Endothelial cell of umbilical vein (primary cell): ENCODE measurements around the gene PDE7B. TPM values are rescaled to one million over a fixed set of nuclear protein-coding genes. Genes with fewer than 3 reads are reported as not detected.

Experiments
- BruUV-seq: library from RNA; stranded (reverse); fragments of 400-500 nt; replicated peaks from 2 replicates; lab custom pipeline; 2021; lab: Mats Ljungman, UMichigan
- CTCF ChIA-PET: fragments of 300-600, 350-600 bp; sonication (Branson Sonifier 250); formaldehyde crosslinking; loops from one replicate; lab custom pipeline; 2021; ENCODE audit warnings: antibody characterized with exemption, inconsistent platforms; lab: Charles Lee
- POLR2A ChIA-PET: fragments of 300-600, 350-600 bp; sonication (Branson Sonifier 250); formaldehyde crosslinking; loops from one replicate; lab custom pipeline; 2021; ENCODE audit warnings: antibody characterized with exemption, inconsistent platforms; lab: Charles Lee
- DNase-seq: peaks from one replicate; pipeline ENCODE4 v3.0.0-alpha.2; 2011; ENCODE audit warnings: low read depth, low spot score
- FAIRE-seq: peaks from 2 replicates; lab custom pipeline; 2011; peaks lifted over from hg19 to GRCh38; lab: Jason Lieb, UNC
- H2AFZ ChIP-seq: 2 replicates; pipeline ENCODE4 v1.6.0; 2012; ENCODE audit warnings: low read depth, low read length, control low read depth, inconsistent platforms
- H3K27ac ChIP-seq: 2 replicates; pipeline ENCODE4 v1.5.1; 2011; ENCODE audit warnings: low read depth, mild to moderate bottlenecking, control low read depth, low read length, moderate library complexity; ENCODE audit not compliant: insufficient read depth
- H3K27me3 ChIP-seq, 2 experiments: 2 replicates each; pipeline versions ENCODE4 v1.6.0 to v1.6.1; 2011; ENCODE audit warnings: low read length in 2 of 2, mixed read lengths in 1 of 2; ENCODE audit not compliant: control insufficient read depth in 2 of 2, insufficient read depth in 2 of 2
- H3K36me3 ChIP-seq, 2 experiments: 2 replicates in 1 of 2; 3 replicates in 1 of 2; pipeline ENCODE4 v1.5.1; 2011; ENCODE audit warnings: low read length in 2 of 2, mild to moderate bottlenecking in 1 of 2, moderate library complexity in 1 of 2; ENCODE audit not compliant: control insufficient read depth in 2 of 2, insufficient read depth in 2 of 2; ENCODE audit errors: extremely low read depth in 1 of 2
- H3K4me1 ChIP-seq: 3 replicates; pipeline ENCODE4 v1.5.1; 2011; ENCODE audit warnings: mild to moderate bottlenecking, low read length; ENCODE audit not compliant: control insufficient read depth, insufficient read depth; ENCODE audit errors: extremely low read depth
- H3K4me2 ChIP-seq: 2 replicates; pipeline ENCODE4 v1.6.1; 2011; ENCODE audit warnings: low read length, control low read depth, mixed read lengths; ENCODE audit not compliant: insufficient read depth
- H3K4me3 ChIP-seq, 3 experiments: fragments of 200-600 bp in 1 of 3; sonication (generic), shearing (Covaris generic) in 1 of 3; replicated peaks in 1 of 3; 2 replicates each; pipeline ENCODE4 v1.5.1; 2011 to 2016; ENCODE audit warnings: control low read depth in 3 of 3, low read length in 3 of 3, mild to moderate bottlenecking in 2 of 3, inconsistent platforms in 1 of 3, low read depth in 1 of 3, moderate library complexity in 1 of 3; ENCODE audit not compliant: insufficient read depth in 1 of 3
- H3K79me2 ChIP-seq: 2 replicates; pipeline ENCODE4 v1.6.0; 2012; ENCODE audit warnings: low read length, inconsistent platforms; ENCODE audit not compliant: control insufficient read depth, insufficient read depth
- H3K9ac ChIP-seq: replicated peaks from 2 replicates; pipeline ENCODE3; 2011; ENCODE audit warnings: low read length, control low read depth; ENCODE audit not compliant: insufficient read depth; ENCODE audit errors: extremely low read depth
- H3K9me1 ChIP-seq: replicated peaks from 3 replicates; pipeline ENCODE4 v1.6.0; 2011; ENCODE audit warnings: mild to moderate bottlenecking, low read length; ENCODE audit not compliant: control insufficient read depth, insufficient read depth; ENCODE audit errors: extremely low read depth
- H3K9me3 ChIP-seq: replicated peaks from 2 replicates; pipeline ENCODE4 v1.5.1; 2012; ENCODE audit warnings: low read length, inconsistent platforms; ENCODE audit not compliant: control insufficient read depth, insufficient read depth
- H4K20me1 ChIP-seq: replicated peaks from 2 replicates; pipeline ENCODE3; 2011; ENCODE audit warnings: mild to moderate bottlenecking, low read length; ENCODE audit not compliant: control insufficient read depth, insufficient read depth; ENCODE audit errors: extremely low read depth
- CTCF ChIP-seq, 2 donors: IDR thresholded peaks; 1 replicate in 1 of 2; 2 replicates in 1 of 2; pipeline ENCODE4 v1.5.1; 2011; ENCODE audit warnings: low read length in 2 of 2, mild to moderate bottlenecking in 2 of 2, moderate library complexity in 2 of 2, control low read depth in 1 of 2, inconsistent platforms in 1 of 2, low read depth in 1 of 2; ENCODE audit not compliant: insufficient read depth in 1 of 2; ENCODE audit errors: extremely low read depth in 1 of 2
- EZH2 ChIP-seq: IDR thresholded peaks from 2 replicates; pipeline ENCODE4 v1.6.1; 2012; ENCODE audit warnings: borderline replicate concordance, low read depth, mild to moderate bottlenecking, moderate library complexity, low read length, inconsistent platforms; ENCODE audit not compliant: severe bottlenecking
- FOS ChIP-seq: IDR thresholded peaks from 2 replicates; pipeline ENCODE4 v1.6.1; 2011; ENCODE audit warnings: mild to moderate bottlenecking, low read length, moderate library complexity, borderline replicate concordance; ENCODE audit not compliant: insufficient read depth
- GATA2 ChIP-seq: IDR thresholded peaks from 2 replicates; pipeline ENCODE4 v1.7.0; 2011; ENCODE audit warnings: low read depth, mild to moderate bottlenecking, moderate library complexity, mixed read lengths, low read length; ENCODE audit not compliant: insufficient read length, insufficient read depth
- JUN ChIP-seq: IDR thresholded peaks from 2 replicates; pipeline ENCODE4 v1.6.1; 2011; ENCODE audit warnings: borderline replicate concordance, low read depth; ENCODE audit not compliant: insufficient read length, insufficient read depth
- MAX ChIP-seq: IDR thresholded peaks from 2 replicates; pipeline ENCODE4 v1.6.1; 2011; ENCODE audit not compliant: insufficient read depth, insufficient read length
- MYC ChIP-seq: IDR thresholded peaks from one replicate; pipeline ENCODE4 v1.6.1; 2011; ENCODE audit warnings: mild to moderate bottlenecking, low read depth, low read length
- POLR2A ChIP-seq: IDR thresholded peaks from 2 replicates; pipeline ENCODE4 v1.6.1; 2012; ENCODE audit warnings: low read depth, mild to moderate bottlenecking, control low read depth, low read length
- POLR2AphosphoS5 ChIP-seq: IDR thresholded peaks from 2 replicates; pipeline ENCODE4 v1.6.1; 2012; ENCODE audit warnings: low read depth, mild to moderate bottlenecking, control low read depth, low read length, moderate library complexity; ENCODE audit not compliant: insufficient read depth
- dilution Hi-C: fragments of 300-500 bp; cut with MboI; formaldehyde crosslinking; loops from one replicate; pipeline ENCODE4 v1.15.0; 2019; ENCODE audit warnings: low sequenced_read_pairs; ENCODE audit not compliant: extremely low pct_ligation_motif_present
- intact Hi-C: fragments of 100-400 bp; cut with micrococcal nuclease; formaldehyde crosslinking; loops from one replicate; pipeline ENCODE4 v1.10.0; 2022
- polyA plus RNA-seq, 4 experiments: library from polyadenylated mRNA; depleted of rRNA in 3 of 4; stranded (reverse) in 3 of 4; unstranded in 1 of 4; fragments of >200 nt; gene quantifications; 2 replicates each; pipeline versions ENCODE4 v1.2.1 to v1.2.3, GENCODE V29; 2011 to 2012; ENCODE audit warnings: missing spikeins in 1 of 4
- total RNA-seq: library from RNA; stranded (reverse); gene quantifications from 2 replicates; pipeline ENCODE4 v1.2.3, GENCODE V29; 2021

The PDE7B gene
- total and polyA plus RNA-seq, 2 donors (not counting 3 experiments of a cell fraction or from before 2014, with no cell fraction given): 20.6 to 25.1 TPM

GRCh38 chr6:135866445-135867123 is 15.1 kb downstream of the PDE7B start:
- no peaks in the 10 kb centered on the region for H4K20me1 ChIP-seq
- dilution Hi-C loops (no loop called here), intact Hi-C loops (no loop called here)
- no peak for TF ChIP-seq EZH2
- TF ChIP-seq CTCF (IDR thresholded peaks at IDR 0.05; ENCODE audit: extremely low read depth in 1 of 2, insufficient read depth in 1 of 2, low read depth in 1 of 2, low read length in 2 of 2): no peak
- ChIA-PET POLR2A (no interaction called here), CTCF (interaction anchor here (1.1 to 1.8 kb wide), 3 partner anchors 9 to 331 kb away, joined by 3 to 4 read pairs (median 4); partner anchors contain the start of gene PDE7B)
- no peak overlapping the region for H3K9ac ChIP-seq
- no peak for FAIRE-seq
- no peak overlapping the region for H3K27ac ChIP-seq
- no TSS peak for BruUV-seq
- no peaks in the 10 kb centered on the region for H3K27me3 ChIP-seq
- no peaks in the 10 kb centered on the region for H3K9me1 ChIP-seq
- no peaks in the 10 kb centered on the region for H3K9me3 ChIP-seq
- H3K4me2 ChIP-seq: no peak overlapping the region
- H3K4me3 ChIP-seq: no peak overlapping the region
- no peaks in the 10 kb centered on the region for H3K79me2 ChIP-seq
- H3K36me3 ChIP-seq: no peaks in the 10 kb centered on the region
- peaks cover 12% of the 10 kb centered on the region for H3K4me1 ChIP-seq
- no peak overlapping the region for H2AFZ ChIP-seq
- no peak for DNase-seq

DNA sequence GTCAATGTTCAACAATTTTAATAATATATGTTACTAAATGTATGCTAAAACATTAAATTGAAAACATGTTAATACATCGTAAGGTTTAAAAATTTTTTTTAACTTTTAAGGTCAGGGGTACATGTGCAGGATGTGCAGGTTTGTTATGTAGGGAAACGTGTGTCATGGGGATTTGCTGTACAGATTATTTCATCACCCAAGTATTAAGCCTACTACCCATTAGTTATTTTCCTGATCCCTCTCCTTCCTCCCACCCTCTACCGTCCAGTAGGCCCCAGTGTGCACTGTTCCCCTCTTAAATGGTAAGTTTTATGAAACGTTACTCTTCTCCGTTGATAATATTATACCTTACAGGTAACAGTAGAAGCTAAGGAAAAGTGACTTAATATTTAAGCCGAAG is 15.8 kb downstream of the PDE7B start:
- CTCF ChIA-PET: interaction anchor here (0.9 to 1.8 kb wide), 3 partner anchors 8 to 17 kb away, joined by 3 to 4 read pairs (median 3); partner anchors contain the start of gene PDE7B
- TF ChIP-seq FOS (no peak), EZH2 (no peak), MYC (no peak), MAX (no peak), JUN (no peak), GATA2 (no peak), POLR2AphosphoS5 (no peak), POLR2A (no peak), CTCF (IDR thresholded peaks at IDR 0.05; ENCODE audit: extremely low read depth in 1 of 2, insufficient read depth in 1 of 2, low read depth in 1 of 2, low read length in 2 of 2) (no peak)
- DNase-seq (no peak), FAIRE-seq (no peak)
- BruUV-seq: no TSS peak
- Histone ChIP-seq H3K9ac (no peak overlapping the region), H3K79me2 (no peaks in the 10 kb centered on the region), H3K9me1 (no peaks in the 10 kb centered on the region), H4K20me1 (no peaks in the 10 kb centered on the region), H3K27ac (no peak overlapping the region), H3K36me3 (no peaks in the 10 kb centered on the region), H3K9me3 (no peaks in the 10 kb centered on the region), H3K4me1 (peaks cover 12% of the 10 kb centered on the region), H3K27me3 (no peaks in the 10 kb centered on the region), H3K4me3 (no peak overlapping the region), H3K4me2 (no peak overlapping the region), H2AFZ (no peak overlapping the region)
- POLR2A ChIA-PET: no interaction called here
- dilution Hi-C loops (no loop called here), intact Hi-C loops (no loop called here)
